Activated naive CD4-positive, alpha-beta T cell treated with anti-CD3 and anti-CD28 coated beads for 36 hours (primary cell): Measurements from ENCODE around the gene OR10V1. TPM values are rescaled to one million over a fixed set of nuclear protein-coding genes. Genes with fewer than 3 reads are reported as not detected.

Experiments
- CTCF ChIA-PET: fragments of 350-600 bp; sonication (Branson Sonifier 250); formaldehyde crosslinking; loops from one replicate; lab custom pipeline; 2021; ENCODE audit warnings: antibody characterized with exemption; lab: Charles Lee
- DNase-seq: peaks from one replicate; pipeline ENCODE4 v3.0.0-alpha.2; 2020
- H3K27ac Mint-ChIP-seq: one replicate; pipeline ENCODE4 v1.8.0; 2021; ENCODE audit warnings: mild to moderate bottlenecking, mixed read lengths
- H3K27me3 Mint-ChIP-seq: one replicate; pipeline ENCODE4 v1.8.0; 2021; ENCODE audit warnings: low read depth, mixed read lengths
- H3K36me3 Mint-ChIP-seq: one replicate; pipeline ENCODE4 v1.8.0; 2021; ENCODE audit warnings: low read depth, mixed read lengths
- H3K4me1 Mint-ChIP-seq: one replicate; pipeline ENCODE4 v1.8.0; 2021; ENCODE audit warnings: low read depth, mixed read lengths
- H3K4me3 Mint-ChIP-seq: one replicate; pipeline ENCODE4 v1.8.0; 2021; ENCODE audit warnings: mild to moderate bottlenecking, moderate library complexity, mixed read lengths
- H3K9me3 Mint-ChIP-seq: one replicate; pipeline ENCODE4 v1.8.0; 2021; ENCODE audit warnings: mixed read lengths
- intact Hi-C: fragments of 100-400 bp; cut with micrococcal nuclease; formaldehyde crosslinking; loops from one replicate; pipeline ENCODE4 v1.15.1; 2023
- total RNA-seq, 2 experiments: library from RNA; stranded (reverse); gene quantifications; one replicate each; pipeline ENCODE4 v1.2.3, GENCODE V29; 2021

OR10V1 gene
- total RNA-seq, 2 experiments from 2014 or later: not detected

DNA sequence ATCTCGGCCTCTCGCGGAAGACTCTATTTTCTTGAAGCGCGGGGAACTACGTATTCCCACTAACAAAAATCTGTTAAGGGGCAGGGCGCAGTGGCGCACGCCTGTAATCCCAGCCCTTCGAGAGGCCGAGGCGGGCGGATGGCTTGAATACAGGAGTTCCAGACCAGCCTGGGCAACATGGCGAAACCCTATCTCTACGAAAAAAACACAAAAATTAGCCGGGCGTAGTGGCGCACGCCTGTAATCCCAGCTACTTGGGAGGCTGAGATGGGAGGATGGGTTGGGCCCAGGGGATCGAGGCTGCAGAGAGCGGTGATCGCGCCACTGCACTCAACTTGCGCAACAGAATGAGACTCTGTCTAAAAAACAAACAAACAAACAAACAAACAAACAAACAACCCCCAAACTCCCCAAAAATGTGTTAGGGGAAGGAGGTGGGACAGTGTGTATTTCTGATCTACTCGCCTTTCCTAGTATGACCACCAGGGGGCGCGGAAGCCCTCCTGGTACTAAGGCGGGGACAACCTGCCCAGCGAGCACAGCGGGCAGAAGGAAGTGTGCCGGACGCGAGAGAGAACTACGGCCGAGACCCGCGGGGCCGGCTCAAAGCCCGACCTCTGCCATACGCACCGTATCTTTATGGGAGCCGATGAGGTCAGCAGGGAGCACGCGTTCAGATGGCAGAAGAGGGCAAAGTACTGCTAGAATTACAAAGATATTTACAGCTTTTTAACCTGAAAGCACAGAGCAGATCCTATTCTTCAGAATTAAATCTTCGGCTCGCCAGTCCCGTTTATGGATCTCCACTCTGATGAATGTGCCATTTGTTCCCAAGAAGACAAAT, 40.2 kb upstream of the OR10V1 start:
- H3K4me1 Mint-ChIP-seq: peaks cover 9% of the 10 kb centered on the region
- H3K27me3 Mint-ChIP-seq: peaks cover 4% of the 10 kb centered on the region
- intact Hi-C loops: loop anchor here (1.0 to 10.0 kb wide), 11 partner anchors 18 to 1611 kb away; partner anchors contain the start of genes CYB561A3, MRPL16, PATL1 and TMEM138
- H3K36me3 Mint-ChIP-seq: no peaks in the 10 kb centered on the region
- no peaks in the 10 kb centered on the region for H3K9me3 Mint-ChIP-seq
- H3K27ac Mint-ChIP-seq: peak overlapping the region; percentile 48
- CTCF ChIA-PET: interaction anchor here (0.6 to 5.7 kb wide), 16 partner anchors 9 to 288 kb away, joined by 3 to 66 read pairs (median 4); no protein-coding TSS in a partner anchor
- DNase-seq: peak; percentile 90
- H3K4me3 Mint-ChIP-seq: peak overlapping the region; percentile 94

DNA sequence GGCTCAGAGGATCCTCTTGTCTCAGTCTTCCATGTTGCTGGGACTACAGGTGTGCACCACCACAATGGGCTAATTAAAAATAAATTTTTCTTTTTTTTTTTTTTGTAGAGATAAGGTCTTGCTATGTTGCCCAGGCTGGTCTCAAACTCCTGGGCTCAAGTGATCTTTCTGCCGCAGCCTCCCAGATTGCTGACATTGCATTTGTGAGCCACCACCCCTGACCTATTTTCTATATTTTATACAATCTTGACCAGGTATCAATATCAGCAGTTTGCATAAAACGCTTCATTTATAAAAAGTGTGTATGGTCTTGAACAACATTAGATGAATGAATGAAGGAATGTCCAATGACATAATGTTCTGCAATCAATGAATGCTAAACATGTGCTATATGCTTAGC, 32.5 kb upstream of the OR10V1 start:
- Mint-ChIP-seq H3K27ac (no peak overlapping the region), H3K36me3 (no peaks in the 10 kb centered on the region), H3K4me3 (no peak overlapping the region), H3K27me3 (peaks cover 15% of the 10 kb centered on the region), H3K4me1 (no peaks in the 10 kb centered on the region), H3K9me3 (no peaks in the 10 kb centered on the region)
- DNase-seq: no peak
- CTCF ChIA-PET: interaction anchor here (1.6 kb wide), 1 partner anchor 8 kb away, joined by 3 read pairs; no protein-coding TSS in a partner anchor
- intact Hi-C loops: no loop called here

DNA sequence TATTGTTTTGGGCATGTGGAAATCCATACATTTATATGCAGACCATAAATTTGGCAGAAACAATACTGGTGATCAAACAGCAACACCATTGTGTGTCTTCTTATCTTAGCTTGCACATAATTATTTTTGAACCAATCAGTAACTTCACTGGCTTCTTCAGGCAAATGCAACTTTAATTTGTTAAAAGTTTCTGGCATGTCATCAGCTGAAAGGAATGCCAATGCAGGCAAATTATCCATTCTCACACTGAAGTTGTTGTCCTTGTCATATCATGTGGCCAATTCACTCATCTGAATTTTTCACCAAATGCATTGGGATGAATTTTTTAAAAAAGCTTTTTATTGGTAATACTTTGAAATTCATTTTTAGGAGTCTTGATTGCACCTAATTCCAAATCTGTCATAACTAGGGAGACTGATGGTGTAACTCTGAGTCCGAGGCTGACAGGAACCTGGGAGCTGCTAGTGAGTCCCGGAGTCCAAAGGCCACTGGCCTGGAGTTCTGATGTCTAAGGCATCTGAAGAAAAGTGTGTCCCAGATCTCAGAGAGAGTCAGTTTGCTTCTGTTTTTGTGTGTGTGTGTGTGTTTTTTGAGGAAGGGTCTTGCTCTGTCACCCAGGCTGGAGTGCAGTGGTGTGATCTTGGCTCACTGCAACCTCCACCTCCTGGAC, 17.4 kb upstream of the OR10V1 start:
- CTCF ChIA-PET: interaction anchor here (1.0 kb wide), 1 partner anchor 17 kb away, joined by 4 read pairs; no protein-coding TSS in a partner anchor
- Mint-ChIP-seq H3K9me3 (no peaks in the 10 kb centered on the region), H3K27ac (no peak overlapping the region)

DNA sequence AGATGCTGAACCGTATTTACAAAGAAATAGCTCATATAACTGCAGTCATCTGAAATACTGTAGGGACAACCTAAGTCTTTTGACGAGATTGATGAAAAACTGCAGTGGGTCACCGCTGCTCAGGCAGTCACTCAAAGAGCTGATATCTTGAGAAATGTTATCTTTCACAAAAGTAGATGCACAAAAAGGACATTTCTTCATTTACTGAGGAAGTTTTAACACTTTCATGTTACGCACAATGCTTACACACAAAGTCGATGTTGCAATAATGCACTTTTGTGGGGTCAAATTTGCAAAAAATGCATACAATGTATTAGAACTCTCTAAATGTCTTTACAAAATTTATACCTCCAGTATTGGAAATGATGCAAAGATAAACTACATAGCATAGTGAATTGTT, 16.2 kb upstream of the OR10V1 start:
- CTCF ChIA-PET: interaction anchor here (1.0 kb wide), 1 partner anchor 18 kb away, joined by 4 read pairs; no protein-coding TSS in a partner anchor
- no peak for DNase-seq
- no peak overlapping the region for H3K27ac Mint-ChIP-seq
- no peaks in the 10 kb centered on the region for H3K27me3 Mint-ChIP-seq
- no peaks in the 10 kb centered on the region for H3K9me3 Mint-ChIP-seq
- H3K4me3 Mint-ChIP-seq: no peak overlapping the region
- H3K36me3 Mint-ChIP-seq: no peaks in the 10 kb centered on the region
- H3K4me1 Mint-ChIP-seq: no peaks in the 10 kb centered on the region
- intact Hi-C loops: no loop called here

More for the DNA sequence above, 17.4 kb upstream of the OR10V1 start:
- Mint-ChIP-seq H3K4me1 (no peaks in the 10 kb centered on the region), H3K27me3 (no peaks in the 10 kb centered on the region), H3K36me3 (no peaks in the 10 kb centered on the region), H3K4me3 (no peak overlapping the region)
- intact Hi-C loops: no loop called here
- DNase-seq: no peak

DNA sequence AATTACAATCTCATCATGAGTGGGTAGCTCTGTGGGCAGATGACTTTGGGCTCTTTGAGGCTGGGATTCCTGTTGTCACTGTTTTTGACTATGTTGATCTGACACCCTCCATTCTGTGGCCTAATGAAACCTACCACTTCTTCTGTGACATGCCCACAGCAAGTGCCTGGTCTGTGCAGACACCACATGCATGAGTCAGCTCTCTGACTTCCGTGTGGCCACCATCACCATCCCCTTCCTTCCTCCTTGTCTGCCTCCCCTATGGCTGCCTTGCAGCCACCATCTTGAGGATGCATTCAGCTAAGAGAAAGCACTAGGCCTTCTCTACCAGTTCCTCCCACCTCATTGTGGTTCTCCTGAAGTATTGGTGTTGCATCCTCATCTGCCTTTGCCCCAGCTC, 15.3 kb upstream of the OR10V1 start:
- intact Hi-C loops: no loop called here
- no peak for DNase-seq
- Mint-ChIP-seq H3K4me3 (no peak overlapping the region), H3K27ac (no peak overlapping the region), H3K4me1 (no peaks in the 10 kb centered on the region), H3K36me3 (no peaks in the 10 kb centered on the region), H3K9me3 (no peaks in the 10 kb centered on the region), H3K27me3 (no peaks in the 10 kb centered on the region)
- CTCF ChIA-PET: no interaction called here

DNA sequence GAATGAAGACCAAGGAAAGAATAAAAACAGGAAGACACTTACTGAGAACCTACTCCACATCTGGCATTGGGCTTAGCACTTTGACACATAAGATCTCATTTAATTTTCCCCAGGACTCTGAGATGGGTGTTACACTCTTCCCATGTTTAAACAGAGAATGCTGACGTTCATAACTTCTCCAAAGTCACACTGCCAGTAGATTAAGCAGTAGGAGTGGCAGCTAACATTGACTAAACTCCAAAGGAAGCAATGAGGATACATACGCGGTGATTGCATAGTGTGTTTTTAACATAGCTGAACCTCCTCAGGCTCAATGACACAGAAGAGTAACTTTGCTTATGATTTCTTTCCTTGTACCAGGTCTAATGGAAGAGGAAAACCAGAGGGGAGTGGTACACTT, 14.5 kb upstream of the OR10V1 start:
- Mint-ChIP-seq H3K27ac (no peak overlapping the region), H3K4me3 (no peak overlapping the region), H3K36me3 (no peaks in the 10 kb centered on the region), H3K27me3 (no peaks in the 10 kb centered on the region), H3K9me3 (no peaks in the 10 kb centered on the region), H3K4me1 (no peaks in the 10 kb centered on the region)
- CTCF ChIA-PET: no interaction called here
- no peak for DNase-seq
- intact Hi-C loops: no loop called here

DNA sequence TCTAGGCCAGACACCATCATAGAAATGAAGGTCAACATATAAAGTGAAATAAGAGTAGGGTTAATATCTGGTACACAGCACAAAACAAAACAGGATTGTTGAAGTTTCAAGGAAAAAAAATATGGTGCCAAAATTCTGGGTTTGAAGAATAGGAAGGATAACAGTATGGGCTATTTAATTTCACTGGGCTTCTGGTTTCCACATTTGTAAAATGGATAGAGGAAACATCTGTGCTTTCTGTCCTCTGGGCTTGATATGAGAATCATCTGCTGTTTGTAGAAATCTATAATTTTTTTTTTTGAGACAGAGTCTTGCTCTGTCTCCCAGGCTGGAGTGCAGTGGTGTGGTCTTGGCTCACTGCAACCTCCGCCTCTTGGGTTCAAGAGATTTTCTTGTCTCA, 13.8 kb upstream of the OR10V1 start:
- Mint-ChIP-seq H3K27ac (no peak overlapping the region), H3K27me3 (peaks cover 3% of the 10 kb centered on the region), H3K36me3 (no peaks in the 10 kb centered on the region), H3K4me1 (no peaks in the 10 kb centered on the region), H3K4me3 (no peak overlapping the region), H3K9me3 (no peaks in the 10 kb centered on the region)
- no peak for DNase-seq
- intact Hi-C loops: no loop called here
- CTCF ChIA-PET: no interaction called here

DNA sequence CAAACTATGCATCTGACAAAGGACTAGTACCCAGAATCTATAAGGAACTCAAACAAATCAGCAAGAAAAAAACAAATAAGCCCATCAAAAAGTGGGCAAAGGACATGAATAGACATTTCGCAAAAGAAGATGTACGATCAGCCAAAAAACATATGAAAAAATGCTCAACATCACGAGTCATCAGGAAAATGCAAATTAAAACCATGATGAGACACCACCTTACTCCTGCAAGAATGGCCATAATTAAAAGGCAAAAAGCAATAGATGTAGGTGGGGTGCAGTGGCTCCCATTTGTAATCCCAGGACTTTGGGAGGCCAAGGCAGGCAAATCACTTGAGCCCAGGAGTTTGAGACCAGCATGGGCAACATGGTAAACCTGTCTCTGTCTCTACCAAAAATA, 10.4 kb upstream of the OR10V1 start:
- no peak overlapping the region for H3K27ac Mint-ChIP-seq
- no peaks in the 10 kb centered on the region for H3K4me1 Mint-ChIP-seq
- CTCF ChIA-PET: no interaction called here
- peaks cover 11% of the 10 kb centered on the region for H3K27me3 Mint-ChIP-seq
- no peak for DNase-seq
- H3K9me3 Mint-ChIP-seq: no peaks in the 10 kb centered on the region
- intact Hi-C loops: no loop called here
- no peak overlapping the region for H3K4me3 Mint-ChIP-seq
- no peaks in the 10 kb centered on the region for H3K36me3 Mint-ChIP-seq

DNA sequence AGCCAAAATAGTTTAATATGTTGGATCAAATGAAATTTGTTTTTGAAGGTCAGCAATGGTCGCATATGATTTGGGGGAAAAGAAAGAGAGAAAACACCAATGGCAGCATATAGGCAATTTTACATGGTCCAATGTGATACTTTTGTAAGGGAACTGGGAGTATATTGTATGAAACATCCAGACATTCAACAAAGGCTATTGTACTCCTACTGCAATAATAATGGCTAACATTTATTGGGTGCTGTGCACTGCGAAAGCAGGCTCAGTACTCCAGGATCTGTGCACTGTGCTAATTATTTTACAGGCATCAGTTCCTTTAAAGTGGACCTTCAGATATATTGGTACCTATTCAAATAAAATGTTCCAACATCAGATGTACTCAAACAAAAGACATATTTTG, 5.9 kb upstream of the OR10V1 start:
- CTCF ChIA-PET: no interaction called here
- Mint-ChIP-seq H3K36me3 (no peaks in the 10 kb centered on the region), H3K4me1 (no peaks in the 10 kb centered on the region), H3K27ac (no peak overlapping the region), H3K9me3 (no peaks in the 10 kb centered on the region), H3K4me3 (no peak overlapping the region), H3K27me3 (peaks cover 16% of the 10 kb centered on the region)
- intact Hi-C loops: no loop called here
- no peak for DNase-seq

DNA sequence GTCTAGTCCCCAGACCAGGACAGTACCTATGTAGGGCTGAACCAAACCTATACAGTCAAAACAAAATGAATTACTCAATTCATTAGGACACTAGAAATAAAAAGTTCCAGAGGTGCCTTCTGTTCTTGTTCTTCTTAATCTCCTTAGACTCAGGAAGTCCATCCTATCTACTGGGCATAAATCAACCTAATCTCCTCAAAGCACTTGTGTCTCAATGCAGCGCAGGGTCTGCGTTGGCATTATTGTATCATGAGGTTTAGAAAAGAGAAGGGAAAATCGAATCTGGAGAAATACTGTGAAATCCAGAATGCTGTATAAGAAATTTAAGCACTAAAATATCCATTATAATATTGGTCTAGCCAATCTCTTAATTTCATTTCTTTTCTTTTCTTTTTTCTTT, 2.4 kb upstream of the OR10V1 start:
- no peaks in the 10 kb centered on the region for H3K36me3 Mint-ChIP-seq
- no peaks in the 10 kb centered on the region for H3K9me3 Mint-ChIP-seq
- no peak for DNase-seq
- H3K27me3 Mint-ChIP-seq: peaks cover 10% of the 10 kb centered on the region
- intact Hi-C loops: no loop called here
- CTCF ChIA-PET: no interaction called here
- no peak overlapping the region for H3K27ac Mint-ChIP-seq
- no peaks in the 10 kb centered on the region for H3K4me1 Mint-ChIP-seq
- no peak overlapping the region for H3K4me3 Mint-ChIP-seq

DNA sequence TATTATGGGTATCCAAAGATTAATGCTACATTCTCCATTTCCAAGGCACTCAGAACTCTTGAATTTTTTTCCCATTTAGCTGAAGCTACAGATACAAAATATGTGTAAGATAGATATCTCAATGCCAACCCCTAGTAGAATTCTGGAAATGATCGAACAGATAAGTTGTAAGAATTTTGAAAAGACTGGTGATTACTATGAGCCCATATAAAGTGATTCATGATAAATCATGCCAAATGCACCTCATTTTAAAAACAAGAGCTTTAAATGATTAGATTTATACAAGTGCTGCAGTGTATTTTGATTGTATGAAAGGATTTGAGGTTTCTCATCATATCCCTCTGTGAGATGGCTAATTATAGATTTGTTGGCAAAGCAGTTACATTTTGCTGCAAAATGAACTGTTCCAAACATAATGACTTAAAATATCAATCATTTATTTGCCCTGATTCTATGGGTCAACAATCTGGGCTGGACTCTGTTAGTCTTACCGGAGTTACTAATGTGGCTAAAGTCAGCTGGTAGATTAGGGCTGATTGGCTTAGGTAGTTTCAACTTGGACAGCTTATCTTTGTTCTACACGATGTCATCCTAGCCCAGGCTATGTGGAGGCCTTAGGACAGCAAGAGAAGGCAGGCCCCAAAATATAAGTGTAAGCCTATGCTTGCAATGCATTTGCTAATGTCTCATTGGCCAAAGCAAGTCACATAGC, 3.4 kb downstream of the OR10V1 start:
- H3K27me3 Mint-ChIP-seq: peaks cover 13% of the 10 kb centered on the region
- no peaks in the 10 kb centered on the region for H3K9me3 Mint-ChIP-seq
- no peaks in the 10 kb centered on the region for H3K4me1 Mint-ChIP-seq
- H3K27ac Mint-ChIP-seq: no peak overlapping the region
- no peaks in the 10 kb centered on the region for H3K36me3 Mint-ChIP-seq
- CTCF ChIA-PET: no interaction called here
- DNase-seq: no peak
- H3K4me3 Mint-ChIP-seq: no peak overlapping the region
- intact Hi-C loops: no loop called here

DNA sequence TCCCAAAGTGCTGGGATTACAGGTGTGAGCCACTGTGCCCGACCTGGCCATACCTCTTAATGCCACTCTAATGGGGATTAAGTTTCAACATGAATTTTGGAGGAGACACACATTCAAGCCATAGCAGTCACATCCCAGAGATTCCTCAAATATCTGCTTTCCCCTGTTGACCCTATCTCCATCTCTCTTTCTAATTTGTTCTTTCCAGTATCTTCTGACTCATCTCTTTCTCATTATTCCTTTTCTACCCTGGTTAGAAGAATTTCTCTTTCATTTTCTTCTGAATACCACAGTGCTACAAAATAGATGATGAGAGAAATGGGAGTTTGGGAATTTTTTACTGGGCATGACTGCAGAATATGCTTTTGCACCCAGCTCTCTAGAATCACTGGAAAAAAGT, 5.1 kb downstream of the OR10V1 start:
- no peaks in the 10 kb centered on the region for H3K4me1 Mint-ChIP-seq
- intact Hi-C loops: no loop called here
- H3K27me3 Mint-ChIP-seq: peaks cover 15% of the 10 kb centered on the region
- CTCF ChIA-PET: no interaction called here
- no peak overlapping the region for H3K27ac Mint-ChIP-seq
- no peaks in the 10 kb centered on the region for H3K36me3 Mint-ChIP-seq
- no peak for DNase-seq
- no peaks in the 10 kb centered on the region for H3K9me3 Mint-ChIP-seq
- no peak overlapping the region for H3K4me3 Mint-ChIP-seq
